ENCODE data around the gene CADPS2.

The CADPS2 gene

DNA sequence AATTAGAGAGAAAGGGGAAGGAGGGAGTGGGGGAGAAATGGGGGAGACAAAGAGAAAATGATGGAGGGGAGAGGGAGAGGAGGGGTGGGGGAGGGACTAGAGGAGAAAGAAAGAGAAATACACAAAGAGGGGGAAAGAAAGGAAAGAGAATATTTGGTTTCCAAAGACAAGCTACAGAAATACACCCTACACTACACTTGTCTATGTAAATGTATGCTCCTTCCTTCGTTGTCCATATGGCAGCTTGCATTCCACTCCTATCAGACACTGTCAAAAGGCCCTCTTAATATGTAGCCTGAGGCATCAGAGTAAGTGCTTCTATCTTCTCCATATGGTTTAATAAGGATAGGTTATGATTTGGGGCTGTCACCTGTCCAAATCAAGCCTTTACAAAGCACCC, 488.9 kb downstream of the CADPS2 start:
- TF ChIP-seq, protein P1, sequence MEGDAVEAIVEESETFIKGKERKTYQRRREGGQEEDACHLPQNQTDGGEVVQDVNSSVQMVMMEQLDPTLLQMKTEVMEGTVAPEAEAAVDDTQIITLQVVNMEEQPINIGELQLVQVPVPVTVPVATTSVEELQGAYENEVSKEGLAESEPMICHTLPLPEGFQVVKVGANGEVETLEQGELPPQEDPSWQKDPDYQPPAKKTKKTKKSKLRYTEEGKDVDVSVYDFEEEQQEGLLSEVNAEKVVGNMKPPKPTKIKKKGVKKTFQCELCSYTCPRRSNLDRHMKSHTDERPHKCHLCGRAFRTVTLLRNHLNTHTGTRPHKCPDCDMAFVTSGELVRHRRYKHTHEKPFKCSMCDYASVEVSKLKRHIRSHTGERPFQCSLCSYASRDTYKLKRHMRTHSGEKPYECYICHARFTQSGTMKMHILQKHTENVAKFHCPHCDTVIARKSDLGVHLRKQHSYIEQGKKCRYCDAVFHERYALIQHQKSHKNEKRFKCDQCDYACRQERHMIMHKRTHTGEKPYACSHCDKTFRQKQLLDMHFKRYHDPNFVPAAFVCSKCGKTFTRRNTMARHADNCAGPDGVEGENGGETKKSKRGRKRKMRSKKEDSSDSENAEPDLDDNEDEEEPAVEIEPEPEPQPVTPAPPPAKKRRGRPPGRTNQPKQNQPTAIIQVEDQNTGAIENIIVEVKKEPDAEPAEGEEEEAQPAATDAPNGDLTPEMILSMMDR (IDR thresholded peaks at IDR 0.05; ENCODE audit: low read depth, low read length), result no peak
- DNase-seq (ENCODE audit: extremely low read depth, low read depth), result no peak

GRCh38 chr7:122394512-122394911, 491.7 kb downstream of the CADPS2 start:
- DNase-seq (ENCODE audit: extremely low read depth, low read depth), result no peak
- TF ChIP-seq, protein P1 (IDR thresholded peaks at IDR 0.05; ENCODE audit: low read depth, low read length), result no peak

- DNase-seq (ENCODE audit: extremely low read depth, low read depth), result no peak
- TF ChIP-seq, protein P1 (IDR thresholded peaks at IDR 0.05; ENCODE audit: low read depth, low read length), result no peak
Observed at GRCh38 chr7:122384528-122384927, 501.7 kb downstream of the CADPS2 start.

- DNase-seq (ENCODE audit: extremely low read depth, low read depth), result no peak
- TF ChIP-seq, protein P1 (IDR thresholded peaks at IDR 0.05; ENCODE audit: low read depth, low read length), result no peak
Observed at GRCh38 chr7:122383934-122384333, 502.3 kb downstream of the CADPS2 start.

- TF ChIP-seq, protein P1 (IDR thresholded peaks at IDR 0.05; ENCODE audit: low read depth, low read length), result no peak
- no peak for DNase-seq (ENCODE audit: extremely low read depth, low read depth)
Observed at GRCh38 chr7:122380992-122381391, 505.3 kb downstream of the CADPS2 start.

GRCh38 chr7:122379491-122379890, 506.8 kb downstream of the CADPS2 start:
- TF ChIP-seq, protein P1 (IDR thresholded peaks at IDR 0.05; ENCODE audit: low read depth, low read length), result no peak
- no peak for DNase-seq (ENCODE audit: extremely low read depth, low read depth)

DNA sequence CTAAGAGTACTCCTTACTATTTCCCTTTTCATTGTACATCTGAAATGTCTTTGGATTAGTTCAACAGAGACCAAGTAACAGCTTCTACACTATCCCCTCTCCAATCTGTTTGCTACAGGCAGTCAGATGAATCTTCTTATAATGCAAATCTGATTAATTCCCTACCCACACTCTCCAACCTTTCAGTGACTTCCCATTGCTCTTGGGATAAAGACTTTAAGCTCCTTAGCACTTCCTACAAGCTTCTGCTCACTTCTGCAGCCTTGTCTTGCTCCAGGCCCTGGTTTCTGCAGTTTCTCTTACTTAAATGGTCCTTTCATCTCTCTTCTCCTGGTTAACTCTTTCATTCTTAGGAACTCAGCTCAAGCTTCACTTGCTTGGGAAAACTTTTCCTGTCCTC, 516.5 kb downstream of the CADPS2 start:
- TF ChIP-seq, protein P1 (IDR thresholded peaks at IDR 0.05; ENCODE audit: low read depth, low read length), result no peak
- DNase-seq (ENCODE audit: extremely low read depth, low read depth), result no peak

Measured in AG09319 (cell line).